ENCODE measurements around the gene ULK3.

- TF ChIP-seq CTCF (IDR thresholded peaks at IDR 0.05 in 2 of 3, conservative IDR thresholded peaks at IDR 0.05 in 1 of 3; ENCODE audit: control insufficient read depth in 2 of 3, extremely low read depth in 1 of 3, insufficient read depth in 1 of 3, low read depth in 3 of 3, low read length in 3 of 3) (no peak), ZBTB33 (IDR thresholded peaks at IDR 0.05) (no peak), HDAC6 (IDR thresholded peaks at IDR 0.05; ENCODE audit: unreplicated experiment) (no peak), MXI1 (IDR thresholded peaks at IDR 0.05; ENCODE audit: low read depth, low read length) (no peak), RFX5 (IDR thresholded peaks at IDR 0.05; ENCODE audit: low read depth, low read length) (no peak), CEBPZ (IDR thresholded peaks at IDR 0.05; ENCODE audit: low read depth, low read length) (no peak), ETV6 (conservative IDR thresholded peaks at IDR 0.05 in 1 of 2, IDR thresholded peaks at IDR 0.05 in 1 of 2; ENCODE audit: borderline replicate concordance in 1 of 2, low read depth in 1 of 2) (no peak), SMC3 (IDR thresholded peaks at IDR 0.05; ENCODE audit: borderline replicate concordance, low read length) (no peak), POLR2A (IDR thresholded peaks at IDR 0.05; ENCODE audit: low read depth, low read length) (no peak), REST (IDR thresholded peaks at IDR 0.05; ENCODE audit: low read depth, low read length) (no peak), USF2 (IDR thresholded peaks at IDR 0.05; ENCODE audit: borderline replicate concordance, low read depth, low read length) (no peak)
Measured at GRCh38 chr15:74858369-74858740, 15.4 kb upstream of the ULK3 start.

Measured in GM12878 (cell line).